Measurements from ENCODE around the gene LSM7.

Gene LSM7

GRCh38 chr19:2324220-2324948, 4.0 kb downstream of the LSM7 start:
- no peak overlapping the region for H3K27ac Mint-ChIP-seq
- H3K36me3 Mint-ChIP-seq (ENCODE audit: low read depth) = peaks cover 14% of the 10 kb centered on the region
- H3K27me3 Mint-ChIP-seq (ENCODE audit: low read depth) = peaks cover 3% of the 10 kb centered on the region
- no peaks in the 10 kb centered on the region for H3K9me3 Mint-ChIP-seq
- TF ChIP-seq, protein P1, sequence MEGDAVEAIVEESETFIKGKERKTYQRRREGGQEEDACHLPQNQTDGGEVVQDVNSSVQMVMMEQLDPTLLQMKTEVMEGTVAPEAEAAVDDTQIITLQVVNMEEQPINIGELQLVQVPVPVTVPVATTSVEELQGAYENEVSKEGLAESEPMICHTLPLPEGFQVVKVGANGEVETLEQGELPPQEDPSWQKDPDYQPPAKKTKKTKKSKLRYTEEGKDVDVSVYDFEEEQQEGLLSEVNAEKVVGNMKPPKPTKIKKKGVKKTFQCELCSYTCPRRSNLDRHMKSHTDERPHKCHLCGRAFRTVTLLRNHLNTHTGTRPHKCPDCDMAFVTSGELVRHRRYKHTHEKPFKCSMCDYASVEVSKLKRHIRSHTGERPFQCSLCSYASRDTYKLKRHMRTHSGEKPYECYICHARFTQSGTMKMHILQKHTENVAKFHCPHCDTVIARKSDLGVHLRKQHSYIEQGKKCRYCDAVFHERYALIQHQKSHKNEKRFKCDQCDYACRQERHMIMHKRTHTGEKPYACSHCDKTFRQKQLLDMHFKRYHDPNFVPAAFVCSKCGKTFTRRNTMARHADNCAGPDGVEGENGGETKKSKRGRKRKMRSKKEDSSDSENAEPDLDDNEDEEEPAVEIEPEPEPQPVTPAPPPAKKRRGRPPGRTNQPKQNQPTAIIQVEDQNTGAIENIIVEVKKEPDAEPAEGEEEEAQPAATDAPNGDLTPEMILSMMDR (IDR thresholded peaks at IDR 0.05; ENCODE audit: unreplicated experiment in 3 of 3) = no peak
- H3K4me3 Mint-ChIP-seq = peak overlapping the region; percentile 46 to 67 (median 58)
- peaks cover 37% of the 10 kb centered on the region for H3K4me1 Mint-ChIP-seq

GRCh38 chr19:2323707-2324106, 4.7 kb downstream of the LSM7 start:
- Mint-ChIP-seq H3K27ac (no peak overlapping the region), H3K9me3 (no peaks in the 10 kb centered on the region), H3K36me3 (ENCODE audit: low read depth) (peaks cover 14% of the 10 kb centered on the region), H3K4me3 (no peak overlapping the region), H3K27me3 (ENCODE audit: low read depth) (peaks cover 3% of the 10 kb centered on the region), H3K4me1 (peaks cover 33% of the 10 kb centered on the region)
- TF ChIP-seq, protein P1 (IDR thresholded peaks at IDR 0.05; ENCODE audit: unreplicated experiment in 3 of 3) = no peak

DNA sequence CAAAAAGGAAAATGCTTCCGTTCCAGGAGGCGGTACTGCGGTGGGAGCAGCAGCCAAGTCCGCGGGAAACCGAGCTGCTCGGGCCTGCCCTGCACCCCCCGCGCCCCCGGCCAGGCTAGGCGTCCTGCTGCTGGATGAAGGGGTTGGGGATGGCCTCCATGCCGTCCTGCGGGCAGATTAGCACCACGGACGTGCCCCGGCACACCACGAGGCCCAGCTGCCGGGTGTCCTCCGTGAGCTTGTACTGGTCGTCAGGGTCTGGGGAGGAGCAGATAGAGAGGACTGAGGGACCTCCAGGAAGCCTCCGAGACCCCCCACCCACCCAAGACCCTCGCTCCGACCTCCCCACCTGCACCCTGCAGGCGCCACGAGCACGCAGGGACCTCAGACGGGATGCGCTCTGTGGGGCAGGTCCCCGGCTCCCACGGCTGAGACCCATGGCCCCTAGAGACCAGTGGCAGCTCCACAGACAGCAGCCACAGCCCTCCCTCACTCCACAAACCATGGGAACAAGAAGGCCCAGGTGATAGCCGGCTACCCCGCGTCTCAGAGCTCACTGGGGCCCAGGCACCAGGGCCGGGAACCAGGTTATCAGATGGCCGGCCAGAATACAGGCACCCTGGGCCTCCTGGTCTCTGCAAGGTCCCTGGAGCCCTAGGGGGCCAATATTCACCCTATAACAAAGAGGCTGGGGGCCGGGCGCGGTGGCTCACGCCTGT, 6.7 kb downstream of the LSM7 start:
- peaks cover 14% of the 10 kb centered on the region for H3K36me3 Mint-ChIP-seq (ENCODE audit: low read depth)

DNA sequence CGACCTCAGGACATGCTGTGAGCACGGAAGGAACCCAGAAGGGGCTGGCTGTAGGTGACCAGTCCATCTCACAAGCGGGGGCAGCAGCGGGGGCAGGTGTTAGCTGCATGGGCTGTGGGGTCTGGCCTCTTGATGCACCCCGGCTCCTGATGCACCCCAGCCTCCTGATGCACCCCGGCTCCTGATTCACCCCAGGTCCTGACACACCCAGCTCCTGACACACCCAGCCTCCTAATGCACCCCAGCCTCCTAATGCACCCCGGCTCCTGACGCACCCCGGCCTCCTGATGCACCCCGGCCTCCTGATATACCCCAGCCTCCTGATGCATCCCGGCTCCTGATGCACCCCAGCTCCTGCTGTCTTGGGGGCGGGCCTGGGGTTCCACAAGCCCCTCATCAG, 7.4 kb downstream of the LSM7 start:
- Mint-ChIP-seq H3K27ac (no peak overlapping the region), H3K4me3 (no peak overlapping the region), H3K27me3 (ENCODE audit: low read depth) (peaks cover 4% of the 10 kb centered on the region), H3K9me3 (no peaks in the 10 kb centered on the region), H3K36me3 (ENCODE audit: low read depth) (peaks cover 11% of the 10 kb centered on the region), H3K4me1 (peaks cover 14% of the 10 kb centered on the region)
- TF ChIP-seq, protein P1 (IDR thresholded peaks at IDR 0.05; ENCODE audit: unreplicated experiment in 3 of 3) = no peak

More for the DNA sequence above, 6.7 kb downstream of the LSM7 start:
- Mint-ChIP-seq H3K27ac (no peak overlapping the region), H3K27me3 (ENCODE audit: low read depth) (peaks cover 3% of the 10 kb centered on the region), H3K4me1 (peaks cover 17% of the 10 kb centered on the region), H3K4me3 (no peak overlapping the region), H3K9me3 (no peaks in the 10 kb centered on the region)
- TF ChIP-seq, protein P1 (IDR thresholded peaks at IDR 0.05; ENCODE audit: unreplicated experiment in 3 of 3) = no peak

DNA sequence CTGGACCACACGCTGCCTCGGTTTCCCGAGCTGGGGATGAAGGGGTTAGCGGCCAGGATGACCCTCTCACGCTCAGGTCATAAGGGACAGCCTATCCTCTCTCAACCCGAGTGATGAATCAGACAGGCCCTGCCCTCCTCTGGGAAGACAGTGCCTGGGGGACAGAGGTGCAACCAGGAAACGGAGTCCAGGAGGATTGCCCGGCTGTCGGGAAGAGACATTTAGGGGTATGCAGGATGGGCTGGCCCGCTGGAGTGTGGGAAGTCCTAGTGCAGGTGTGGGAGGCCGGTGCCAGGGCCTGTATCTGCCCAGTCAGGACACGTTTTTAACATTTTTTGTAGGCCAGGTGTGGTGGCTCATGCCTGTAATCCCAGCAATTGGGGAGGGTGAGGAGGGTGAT, 8.3 kb downstream of the LSM7 start:
- peaks cover 6% of the 10 kb centered on the region for H3K4me1 Mint-ChIP-seq
- TF ChIP-seq, protein P1 (IDR thresholded peaks at IDR 0.05; ENCODE audit: unreplicated experiment in 3 of 3) = no peak
- H3K36me3 Mint-ChIP-seq (ENCODE audit: low read depth) = peaks cover 7% of the 10 kb centered on the region
- no peak overlapping the region for H3K4me3 Mint-ChIP-seq
- H3K9me3 Mint-ChIP-seq = peaks cover 4% of the 10 kb centered on the region
- H3K27me3 Mint-ChIP-seq (ENCODE audit: low read depth) = peaks cover 7% of the 10 kb centered on the region
- no peak overlapping the region for H3K27ac Mint-ChIP-seq
